ENCODE results near the gene JUN.

The JUN gene

GRCh38 chr1:58732087-58732775 is 51.6 kb downstream of the JUN start:
- no peak for DNase-seq (ENCODE audit: low read depth)
- TF ChIP-seq, protein P1, sequence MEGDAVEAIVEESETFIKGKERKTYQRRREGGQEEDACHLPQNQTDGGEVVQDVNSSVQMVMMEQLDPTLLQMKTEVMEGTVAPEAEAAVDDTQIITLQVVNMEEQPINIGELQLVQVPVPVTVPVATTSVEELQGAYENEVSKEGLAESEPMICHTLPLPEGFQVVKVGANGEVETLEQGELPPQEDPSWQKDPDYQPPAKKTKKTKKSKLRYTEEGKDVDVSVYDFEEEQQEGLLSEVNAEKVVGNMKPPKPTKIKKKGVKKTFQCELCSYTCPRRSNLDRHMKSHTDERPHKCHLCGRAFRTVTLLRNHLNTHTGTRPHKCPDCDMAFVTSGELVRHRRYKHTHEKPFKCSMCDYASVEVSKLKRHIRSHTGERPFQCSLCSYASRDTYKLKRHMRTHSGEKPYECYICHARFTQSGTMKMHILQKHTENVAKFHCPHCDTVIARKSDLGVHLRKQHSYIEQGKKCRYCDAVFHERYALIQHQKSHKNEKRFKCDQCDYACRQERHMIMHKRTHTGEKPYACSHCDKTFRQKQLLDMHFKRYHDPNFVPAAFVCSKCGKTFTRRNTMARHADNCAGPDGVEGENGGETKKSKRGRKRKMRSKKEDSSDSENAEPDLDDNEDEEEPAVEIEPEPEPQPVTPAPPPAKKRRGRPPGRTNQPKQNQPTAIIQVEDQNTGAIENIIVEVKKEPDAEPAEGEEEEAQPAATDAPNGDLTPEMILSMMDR (IDR thresholded peaks at IDR 0.05; ENCODE audit: insufficient read depth, low read depth, low read length, missing control alignments), result no peak
- H3K4me3 ChIP-seq (ENCODE audit: low read depth, low read length), result no peak overlapping the region
